Stomach (tissue), 9 donors: ENCODE measurements around the gene WDR3. TPM values are rescaled to one million over a fixed set of nuclear protein-coding genes. Genes with fewer than 3 reads are reported as not detected.

Experiments used
- DNase-seq, 2 donors: peaks; one replicate each; pipeline versions ENCODE4 v3.0.0 to v3.0.0-alpha.2; 2013 to 2019
- H3K27ac ChIP-seq, 5 donors: fragments of 200-600 bp in 4 of 5; sonication (generic) in 4 of 5; one replicate each; pipeline ENCODE4 v1.5.1; 2013 to 2019; ENCODE audit warnings: mild to moderate bottlenecking in 1 of 5, moderate library complexity in 1 of 5
- H3K27me3 ChIP-seq, 3 donors: fragments of 200-600 bp; sonication (generic); one replicate each; pipeline ENCODE4 v1.5.1; 2017 to 2019; ENCODE audit warnings: mixed run types in 1 of 3
- H3K36me3 ChIP-seq, 4 donors: fragments of 200-600 bp; sonication (generic); 1 replicate in 3 of 4; 2 replicates in 1 of 4; pipeline ENCODE4 v1.5.1; 2016 to 2019
- H3K4me1 ChIP-seq, 4 donors: fragments of 200-600 bp; sonication (generic); one replicate each; pipeline ENCODE4 v1.5.1; 2016 to 2019
- H3K4me3 ChIP-seq, 4 donors: fragments of 200-600 bp; sonication (generic) in 3 of 4; one replicate each; pipeline ENCODE4 v1.5.1; 2016 to 2019; ENCODE audit warnings: mild to moderate bottlenecking in 1 of 4
- H3K9me3 ChIP-seq, 4 donors: fragments of 200-600 bp; sonication (generic); one replicate each; pipeline ENCODE4 v1.5.1; 2016 to 2019
- CTCF ChIP-seq, 7 experiments: fragments of 450-650 bp in 4 of 7; fragments of 200-600 bp in 3 of 7; sonication (generic) in 3 of 7; IDR thresholded peaks; one replicate each; pipeline ENCODE4 v1.5.1; 2016 to 2019; ENCODE audit warnings: antibody characterized with exemption in 7 of 7, control low read depth in 2 of 7, mild to moderate bottlenecking in 1 of 7
- EP300 ChIP-seq: sonication (generic); formaldehyde crosslinking; IDR thresholded peaks from one replicate; pipeline ENCODE4 v1.6.1; 2017; ENCODE audit warnings: antibody characterized with exemption
- POLR2A ChIP-seq, 4 donors: fragments of 450-650 bp; IDR thresholded peaks; one replicate each; pipeline ENCODE4 v1.6.1; 2016; ENCODE audit warnings: antibody characterized with exemption in 4 of 4, control low read depth in 2 of 4, mild to moderate bottlenecking in 1 of 4, moderate library complexity in 1 of 4
- POLR2AphosphoS5 ChIP-seq, 3 donors: sonication (generic); formaldehyde crosslinking; IDR thresholded peaks; one replicate each; pipeline ENCODE4 v1.6.1; 2016; ENCODE audit warnings: antibody characterized with exemption in 3 of 3
- WGBS, 5 donors: extraction: QIAGEN DNeasy Blood & Tissue Kit in 3 of 5; methylation state at CpG; one replicate each; pipeline versions ENCODE4 v1.1.5 to v1.1.7; 2013 to 2018; 5-methylcytosine and 5-hydroxymethylcytosine counted together
- intact Hi-C: fragments of 100-400 bp; cut with DNase I; formaldehyde crosslinking; loops from one replicate; pipeline ENCODE4 v1.15.1; 2023; ENCODE audit warnings: low total_unique reads
- polyA plus RNA-seq, 3 donors: library from polyadenylated mRNA; stranded (reverse); fragments of 200-250 nt; gene quantifications; one replicate each; pipeline ENCODE4 v1.2.3, GENCODE V29; 2013
- total RNA-seq, 5 donors: library from RNA; depleted of rRNA; stranded (reverse); fragments of >200 nt; gene quantifications; one replicate each; pipeline versions ENCODE4 v1.1.0 to v1.2.3, GENCODE V29; 2014 to 2016
- donor health status: healthy with polysubstance abuse.
- donor health status: Bipolar disorder and iron deficiency.
- donor health status: healthy.

The WDR3 gene
- total and polyA plus RNA-seq, 8 donors = 1.4 to 16.9 (median 4.0) TPM; not detected in 1

- Histone ChIP-seq H3K27ac (no peak overlapping the region), H3K9me3 (no peaks in the 10 kb centered on the region), H3K4me1 (no peaks in the 10 kb centered on the region), H3K36me3 (peaks cover 0 to 32% (median 25%) of the 10 kb centered on the region in 4 donors), H3K4me3 (no peak overlapping the region), H3K27me3 (no peaks in the 10 kb centered on the region)
- DNase-seq = no peak
- intact Hi-C loops = no loop called here
- WGBS, 5 donors = 75 to 82% (median 76%) methylated on average over 2 of the region's 2 CpGs
- TF ChIP-seq POLR2A (IDR thresholded peaks at IDR 0.05) = no peak
- no peak for TF ChIP-seq EP300
- TF ChIP-seq CTCF (IDR thresholded peaks at IDR 0.05) = no peak
- no peak for TF ChIP-seq POLR2AphosphoS5 (IDR thresholded peaks at IDR 0.05)
Observed at GRCh38 chr1:117890452-117890851, 39.1 kb upstream of the WDR3 start.

GRCh38 chr1:117892512-117892911, 37.0 kb upstream of the WDR3 start:
- intact Hi-C loops = no loop called here
- Histone ChIP-seq H3K27me3 (no peaks in the 10 kb centered on the region), H3K36me3 (peaks cover 8 to 39% (median 33%) of the 10 kb centered on the region in 4 donors), H3K4me3 (no peak overlapping the region), H3K4me1 (no peaks in the 10 kb centered on the region), H3K27ac (no peak overlapping the region), H3K9me3 (no peaks in the 10 kb centered on the region)
- TF ChIP-seq EP300 = no peak
- no peak for TF ChIP-seq POLR2AphosphoS5 (IDR thresholded peaks at IDR 0.05)
- no peak for TF ChIP-seq POLR2A (IDR thresholded peaks at IDR 0.05)
- TF ChIP-seq CTCF (IDR thresholded peaks at IDR 0.05) = no peak
- peak in 1 of 2 donors; percentile 10 for DNase-seq
- WGBS, 5 donors = 68 to 85% (median 77%) methylated on average over 2 of the region's 2 CpGs

- Histone ChIP-seq H3K36me3 (peaks cover 8 to 46% (median 42%) of the 10 kb centered on the region in 4 donors), H3K4me3 (no peak overlapping the region), H3K27ac (no peak overlapping the region), H3K4me1 (no peaks in the 10 kb centered on the region), H3K27me3 (no peaks in the 10 kb centered on the region), H3K9me3 (no peaks in the 10 kb centered on the region)
- 77 to 100% (median 94%) methylated on average over 1 of the region's 1 CpG for WGBS, 5 donors
- TF ChIP-seq CTCF (IDR thresholded peaks at IDR 0.05) (no peak), POLR2A (IDR thresholded peaks at IDR 0.05) (no peak), EP300 (no peak), POLR2AphosphoS5 (IDR thresholded peaks at IDR 0.05) (no peak)
- no peak for DNase-seq
- intact Hi-C loops = no loop called here
Observed at GRCh38 chr1:117894078-117894477, 35.5 kb upstream of the WDR3 start.

- peak; percentile 68 to 91 for DNase-seq
- WGBS, 5 donors = 10 to 22% (median 13%) methylated on average over 4 of the region's 4 CpGs
- TF ChIP-seq EP300 (no peak), POLR2A (IDR thresholded peaks at IDR 0.05) (no peak), CTCF (IDR thresholded peaks at IDR 0.05) (peak in 5 of 7 experiments; percentile 43 to 71 (median 67)), POLR2AphosphoS5 (IDR thresholded peaks at IDR 0.05) (peak in 1 of 3 donors; percentile 35)
- no peaks in the 10 kb centered on the region for H3K4me1 ChIP-seq
- intact Hi-C loops = no loop called here
- H3K4me3 ChIP-seq = no peak overlapping the region
- H3K36me3 ChIP-seq = peaks cover 8 to 59% (median 50%) of the 10 kb centered on the region in 4 donors
- H3K27ac ChIP-seq = peak overlapping the region in 1 of 5 donors; percentile 14
- H3K27me3 ChIP-seq = no peaks in the 10 kb centered on the region
- H3K9me3 ChIP-seq = no peaks in the 10 kb centered on the region
Observed at GRCh38 chr1:117895482-117896114, 33.9 kb upstream of the WDR3 start.
